ENCODE measurements around the gene COX7A1.
"Not testable (repeated sequence)": the region's sequence is repeated elsewhere in the genome, so short reads cannot be mapped to it uniquely, and the experiment has no call there.

DNA sequence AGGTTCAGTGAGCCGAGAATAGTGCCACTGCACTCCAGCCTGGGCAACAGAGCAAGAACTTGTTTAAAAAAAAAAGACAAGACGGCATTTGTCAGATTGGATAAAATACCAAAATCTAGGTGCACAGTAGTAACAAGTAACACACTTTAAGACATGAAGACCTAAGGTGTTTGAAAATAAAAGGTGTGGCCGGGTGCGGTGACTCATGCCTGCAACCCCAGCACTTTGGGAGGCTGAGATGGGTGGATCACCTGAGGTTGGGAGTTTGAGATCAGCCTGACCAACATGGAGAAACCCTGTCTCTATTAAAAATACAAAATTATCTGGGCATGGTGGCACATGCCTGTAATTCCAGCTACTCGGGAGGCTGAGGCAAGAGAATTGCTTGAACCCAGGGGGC, 34.5 kb upstream of the COX7A1 start:
- not testable (repeated sequence) for TF ChIP-seq EZH2 (IDR thresholded peaks at IDR 0.05; ENCODE audit: borderline replicate concordance, low read depth, low read length, poor library complexity, severe bottlenecking)
- TF ChIP-seq, protein P1, sequence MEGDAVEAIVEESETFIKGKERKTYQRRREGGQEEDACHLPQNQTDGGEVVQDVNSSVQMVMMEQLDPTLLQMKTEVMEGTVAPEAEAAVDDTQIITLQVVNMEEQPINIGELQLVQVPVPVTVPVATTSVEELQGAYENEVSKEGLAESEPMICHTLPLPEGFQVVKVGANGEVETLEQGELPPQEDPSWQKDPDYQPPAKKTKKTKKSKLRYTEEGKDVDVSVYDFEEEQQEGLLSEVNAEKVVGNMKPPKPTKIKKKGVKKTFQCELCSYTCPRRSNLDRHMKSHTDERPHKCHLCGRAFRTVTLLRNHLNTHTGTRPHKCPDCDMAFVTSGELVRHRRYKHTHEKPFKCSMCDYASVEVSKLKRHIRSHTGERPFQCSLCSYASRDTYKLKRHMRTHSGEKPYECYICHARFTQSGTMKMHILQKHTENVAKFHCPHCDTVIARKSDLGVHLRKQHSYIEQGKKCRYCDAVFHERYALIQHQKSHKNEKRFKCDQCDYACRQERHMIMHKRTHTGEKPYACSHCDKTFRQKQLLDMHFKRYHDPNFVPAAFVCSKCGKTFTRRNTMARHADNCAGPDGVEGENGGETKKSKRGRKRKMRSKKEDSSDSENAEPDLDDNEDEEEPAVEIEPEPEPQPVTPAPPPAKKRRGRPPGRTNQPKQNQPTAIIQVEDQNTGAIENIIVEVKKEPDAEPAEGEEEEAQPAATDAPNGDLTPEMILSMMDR (conservative IDR thresholded peaks at IDR 0.05; ENCODE audit: low read depth, low read length), result not testable (repeated sequence)
